GM12873 (cell line): ENCODE measurements around the gene DBF4B.

Experiments used
- CTCF ChIP-seq: IDR thresholded peaks from 2 replicates; pipeline ENCODE4 v1.5.1; 2012; ENCODE audit warnings: low read depth, mild to moderate bottlenecking, moderate library complexity, low read length, control low read depth; ENCODE audit not compliant: insufficient read depth; ENCODE audit errors: missing control alignments

Gene DBF4B

GRCh38 chr17:44708401-44709263 lies at the start of gene DBF4B:
Gene DBF4B (plus strand): TSS chr17:44708665. CDS start chr17:44708821, 156 bp downstream.
- TF ChIP-seq CTCF: no peak

GRCh38 chr17:44661835-44662234 lies 46.6 kb upstream of the DBF4B start:
- no peak for TF ChIP-seq CTCF

- no peak for TF ChIP-seq CTCF
These were observed 45.4 kb upstream of the DBF4B start for GRCh38 chr17:44663095-44663494.

- TF ChIP-seq CTCF: no peak
These were observed 43.6 kb upstream of the DBF4B start for GRCh38 chr17:44664867-44665266.

- no peak for TF ChIP-seq CTCF
These were observed 42.5 kb upstream of the DBF4B start for GRCh38 chr17:44666006-44666405.

- TF ChIP-seq CTCF: peak; percentile 42
These were observed 35.9 kb upstream of the DBF4B start for GRCh38 chr17:44672479-44673093.

GRCh38 chr17:44673893-44674292 lies 34.6 kb upstream of the DBF4B start:
- TF ChIP-seq CTCF: no peak
